Mesendoderm (in vitro differentiated cells): Measurements from ENCODE around the gene BIN1.
A peak's percentile ranks its signal among the peaks of the same experiment; 100 is the strongest.
"Not testable (repeated sequence)": the region's sequence is repeated elsewhere in the genome, so short reads cannot be mapped to it uniquely, and the experiment has no call there.

Experiments
- DNase-seq: peaks from one replicate; pipeline ENCODE4 v3.0.0; 2013
- H2AK5ac ChIP-seq: 2 replicates; pipeline ENCODE4 v1.6.1; 2013; ENCODE audit warnings: low read length, inconsistent platforms
- H2BK120ac ChIP-seq: 2 replicates; pipeline ENCODE4 v1.6.1; 2013; ENCODE audit warnings: low read depth, mild to moderate bottlenecking, low read length, moderate library complexity, mixed read lengths
- H2BK15ac ChIP-seq: replicated peaks from 2 replicates; pipeline ENCODE4 v1.6.1; 2013; ENCODE audit warnings: low read depth, mild to moderate bottlenecking, moderate library complexity
- H2BK5ac ChIP-seq: 2 replicates; pipeline ENCODE4 v1.6.1; 2013; ENCODE audit warnings: low read length, inconsistent platforms
- H3K18ac ChIP-seq: 2 replicates; pipeline ENCODE4 v1.6.1; 2013; ENCODE audit warnings: mild to moderate bottlenecking, low read length, mixed read lengths
- H3K23ac ChIP-seq: one replicate; pipeline ENCODE4 v1.6.1; 2013; ENCODE audit warnings: low read length
- H3K27ac ChIP-seq: 2 replicates; pipeline ENCODE4 v1.5.1; 2013; ENCODE audit warnings: low read depth, mild to moderate bottlenecking, inconsistent platforms, low read length, moderate library complexity
- H3K27me3 ChIP-seq: 2 replicates; pipeline ENCODE4 v1.6.1; 2013; ENCODE audit warnings: low read length, control low read depth, mild to moderate bottlenecking, inconsistent platforms; ENCODE audit not compliant: insufficient read depth, poor library complexity
- H3K36me3 ChIP-seq: 2 replicates; pipeline ENCODE4 v1.6.1; 2013; ENCODE audit warnings: low read length, inconsistent platforms; ENCODE audit not compliant: control insufficient read depth, insufficient read depth
- H3K4ac ChIP-seq: one replicate; pipeline ENCODE4 v1.6.1; 2013; ENCODE audit warnings: low read depth, mild to moderate bottlenecking, low read length, moderate library complexity
- H3K4me1 ChIP-seq: 2 replicates; pipeline ENCODE4 v1.6.1; 2013; ENCODE audit warnings: low read depth, low read length, inconsistent platforms; ENCODE audit not compliant: control insufficient read depth
- H3K4me2 ChIP-seq: 2 replicates; pipeline ENCODE4 v1.6.1; 2013; ENCODE audit warnings: low read length
- H3K4me3 ChIP-seq: 2 replicates; pipeline ENCODE4 v1.5.1; 2013; ENCODE audit warnings: mild to moderate bottlenecking, low read length
- H3K56ac ChIP-seq: one replicate; pipeline ENCODE4 v1.6.1; 2013; ENCODE audit warnings: low read length
- H3K79me1 ChIP-seq: 2 replicates; pipeline ENCODE4 v1.6.1; 2013; ENCODE audit warnings: low read length, inconsistent platforms
- H3K79me2 ChIP-seq: 2 replicates; pipeline ENCODE4 v1.6.1; 2013; ENCODE audit warnings: mild to moderate bottlenecking, low read length; ENCODE audit not compliant: control insufficient read depth, insufficient read depth
- H3K9ac ChIP-seq: 2 replicates; pipeline ENCODE4 v1.6.1; 2013; ENCODE audit warnings: low read length, inconsistent platforms
- H4K5ac ChIP-seq: one replicate; pipeline ENCODE4 v1.6.1; 2013; ENCODE audit warnings: low read length
- H4K8ac ChIP-seq: one replicate; pipeline ENCODE4 v1.6.1; 2013; ENCODE audit warnings: low read depth, mild to moderate bottlenecking, control low read depth, low read length, moderate library complexity
- WGBS: extraction: QIAGEN DNeasy Blood & Tissue Kit; methylation state at CpG from one replicate; pipeline ENCODE4 v1.1.7; 2013; ENCODE audit warnings: low lambda C conversion rate, missing lambda C conversion rate; ENCODE audit not compliant: insufficient coverage; ENCODE audit errors: extremely low coverage; 5-methylcytosine and 5-hydroxymethylcytosine counted together

BIN1 gene

GRCh38 chr2:127029350-127030051 lies 77.5 kb downstream of the BIN1 start:
- H3K36me3 ChIP-seq = no peaks in the 10 kb centered on the region
- H3K23ac ChIP-seq = no peak overlapping the region
- no peak overlapping the region for H3K9ac ChIP-seq
- H3K4me1 ChIP-seq = no peaks in the 10 kb centered on the region
- H3K4me3 ChIP-seq = no peak overlapping the region
- no peak overlapping the region for H3K27ac ChIP-seq
- H3K4me2 ChIP-seq = no peak overlapping the region
- H3K79me2 ChIP-seq = no peaks in the 10 kb centered on the region
- no peak for DNase-seq
- H4K8ac ChIP-seq = no peak overlapping the region
- H2BK15ac ChIP-seq = no peak overlapping the region
- H3K27me3 ChIP-seq = no peaks in the 10 kb centered on the region
- no peak overlapping the region for H3K56ac ChIP-seq
- H3K79me1 ChIP-seq = no peaks in the 10 kb centered on the region
- H4K5ac ChIP-seq = no peak overlapping the region
- no peak overlapping the region for H3K18ac ChIP-seq
- WGBS = no CpG with 5 or more reads among the region's 5 CpGs
- H2BK120ac ChIP-seq = no peak overlapping the region
- no peak overlapping the region for H2AK5ac ChIP-seq
- H2BK5ac ChIP-seq = no peak overlapping the region
- no peak overlapping the region for H3K4ac ChIP-seq

DNA sequence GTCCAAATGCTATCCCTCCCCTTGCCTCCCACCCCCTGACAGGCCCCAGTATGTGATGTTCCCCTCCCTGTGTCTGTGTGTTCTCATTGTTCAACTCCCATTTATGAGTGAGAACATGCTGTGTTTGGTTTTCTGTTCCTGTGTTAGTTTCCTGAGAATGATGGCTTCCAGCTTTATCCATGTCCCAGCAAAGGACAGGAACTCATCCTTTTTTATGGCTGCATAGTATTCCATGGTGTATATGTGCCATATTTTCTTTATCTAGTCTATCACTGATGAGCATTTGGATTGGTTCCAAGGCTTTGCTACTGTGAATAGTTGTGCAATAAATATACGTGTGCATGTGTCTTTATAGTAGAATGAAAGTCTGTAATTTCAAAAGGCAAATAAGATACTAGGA lies 78.2 kb downstream of the BIN1 start:
- H3K79me2 ChIP-seq, H3K4me1 ChIP-seq, DNase-seq, H2BK15ac ChIP-seq, H4K8ac ChIP-seq, H3K36me3 ChIP-seq, H3K4me3 ChIP-seq, H3K4me2 ChIP-seq, H3K4ac ChIP-seq, H3K23ac ChIP-seq, H3K27me3 ChIP-seq, H3K56ac ChIP-seq, H3K27ac ChIP-seq, H4K5ac ChIP-seq, H3K9ac ChIP-seq, H2BK5ac ChIP-seq, H2BK120ac ChIP-seq, H3K79me1 ChIP-seq, H2AK5ac ChIP-seq, H3K18ac ChIP-seq: not testable (repeated sequence)
- WGBS = no CpG with 5 or more reads among the region's 1 CpG

DNA sequence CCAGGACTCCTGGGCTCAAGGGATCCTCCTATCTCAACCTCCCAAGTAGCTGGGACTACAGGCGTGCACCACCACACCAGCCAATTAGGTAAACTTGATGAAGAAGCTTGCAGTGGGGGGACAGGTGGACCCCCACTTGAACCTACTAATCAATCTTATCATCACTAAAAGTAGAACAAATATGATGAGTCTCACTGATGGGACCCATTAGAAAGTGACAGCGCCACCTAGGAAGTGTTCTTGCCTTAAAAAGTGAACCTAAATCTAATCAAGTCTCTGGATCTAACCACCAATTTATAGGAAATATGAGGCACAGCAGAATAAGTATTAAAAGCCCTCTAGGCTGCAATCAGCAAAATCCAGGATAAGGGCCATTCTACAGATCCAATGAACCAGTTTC lies 79.2 kb downstream of the BIN1 start:
- H3K79me1 ChIP-seq = no peaks in the 10 kb centered on the region
- no peak overlapping the region for H2BK5ac ChIP-seq
- H3K56ac ChIP-seq = no peak overlapping the region
- H3K4me1 ChIP-seq = no peaks in the 10 kb centered on the region
- no peak overlapping the region for H3K27ac ChIP-seq
- no peak overlapping the region for H2BK120ac ChIP-seq
- no peak overlapping the region for H2BK15ac ChIP-seq
- no peak overlapping the region for H3K4me2 ChIP-seq
- H3K4ac ChIP-seq = peak overlapping the region; percentile 50
- no peak overlapping the region for H3K18ac ChIP-seq
- H4K5ac ChIP-seq = no peak overlapping the region
- H2AK5ac ChIP-seq = no peak overlapping the region
- no peaks in the 10 kb centered on the region for H3K36me3 ChIP-seq
- no peaks in the 10 kb centered on the region for H3K79me2 ChIP-seq
- no peak overlapping the region for H4K8ac ChIP-seq
- no peak overlapping the region for H3K4me3 ChIP-seq
- DNase-seq = no peak
- no peak overlapping the region for H3K9ac ChIP-seq
- no peak overlapping the region for H3K23ac ChIP-seq
- no CpG with 5 or more reads among the region's 2 CpGs for WGBS
- no peaks in the 10 kb centered on the region for H3K27me3 ChIP-seq

GRCh38 chr2:127025359-127026166 lies 81.4 kb downstream of the BIN1 start:
- Histone ChIP-seq H3K36me3 (no peaks in the 10 kb centered on the region), H2BK120ac (no peak overlapping the region), H3K27ac (no peak overlapping the region), H3K56ac (peak overlapping the region; percentile 92), H3K4ac (no peak overlapping the region), H4K5ac (no peak overlapping the region), H3K79me2 (no peaks in the 10 kb centered on the region), H3K18ac (no peak overlapping the region), H3K4me2 (peak overlapping the region; percentile 78), H4K8ac (no peak overlapping the region), H2AK5ac (no peak overlapping the region), H2BK5ac (peak overlapping the region; percentile 58), H3K27me3 (no peaks in the 10 kb centered on the region), H3K79me1 (no peaks in the 10 kb centered on the region), H3K4me3 (peak overlapping the region; percentile 55), H3K4me1 (no peaks in the 10 kb centered on the region), H3K23ac (no peak overlapping the region), H2BK15ac (no peak overlapping the region), H3K9ac (peak overlapping the region; percentile 83)
- DNase-seq = peak; percentile 92
- WGBS = no CpG with 5 or more reads among the region's 39 CpGs

DNA sequence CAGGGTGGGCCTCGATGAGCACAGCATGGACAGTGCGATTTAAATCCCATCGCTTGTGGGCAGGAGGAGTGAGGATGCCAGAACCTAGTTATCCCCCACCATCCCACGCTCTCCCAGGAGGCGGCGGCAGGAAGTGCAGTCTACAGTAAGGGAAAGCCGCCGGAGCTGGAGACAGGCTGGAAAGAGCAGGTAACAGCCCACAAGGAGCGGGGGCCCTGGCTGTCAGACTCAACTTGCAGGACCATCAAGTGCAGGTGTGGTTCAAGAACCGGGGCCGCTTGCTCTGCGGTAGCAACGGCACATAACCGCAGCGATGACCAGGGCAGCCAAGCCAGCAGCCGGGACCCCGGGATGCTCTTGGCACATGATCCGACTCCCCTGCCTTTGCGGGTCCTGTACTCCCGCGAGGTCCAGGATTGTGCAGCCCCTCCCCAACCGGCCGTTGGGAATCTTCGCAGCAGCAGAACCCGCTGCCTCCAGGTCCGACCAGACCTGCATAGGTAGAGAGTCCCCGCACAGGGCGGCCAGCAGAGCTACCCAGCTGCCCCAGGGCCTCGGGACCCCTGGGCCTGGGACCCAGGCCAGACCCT lies 82.1 kb downstream of the BIN1 start:
- no peak overlapping the region for H4K5ac ChIP-seq
- no peak overlapping the region for H3K4ac ChIP-seq
- peak overlapping the region; percentile 92 for H3K56ac ChIP-seq
- H3K36me3 ChIP-seq = no peaks in the 10 kb centered on the region
- H3K9ac ChIP-seq = peak overlapping the region; percentile 83
- no peak overlapping the region for H2AK5ac ChIP-seq
- no peaks in the 10 kb centered on the region for H3K27me3 ChIP-seq
- peak overlapping the region; percentile 55 for H3K4me3 ChIP-seq
- no peaks in the 10 kb centered on the region for H3K4me1 ChIP-seq
- peak overlapping the region; percentile 89 for H3K23ac ChIP-seq
- no peak overlapping the region for H4K8ac ChIP-seq
- H3K18ac ChIP-seq = no peak overlapping the region
- no peak overlapping the region for H2BK120ac ChIP-seq
- no CpG with 5 or more reads among the region's 29 CpGs for WGBS
- H3K27ac ChIP-seq = no peak overlapping the region
- H2BK15ac ChIP-seq = no peak overlapping the region
- peak overlapping the region; percentile 78 for H3K4me2 ChIP-seq
- H3K79me1 ChIP-seq = no peaks in the 10 kb centered on the region
- H2BK5ac ChIP-seq = peak overlapping the region; percentile 58
- no peaks in the 10 kb centered on the region for H3K79me2 ChIP-seq
- DNase-seq = peak; percentile 93
